Measurements from ENCODE around the gene GRIN2A.

The GRIN2A gene

DNA sequence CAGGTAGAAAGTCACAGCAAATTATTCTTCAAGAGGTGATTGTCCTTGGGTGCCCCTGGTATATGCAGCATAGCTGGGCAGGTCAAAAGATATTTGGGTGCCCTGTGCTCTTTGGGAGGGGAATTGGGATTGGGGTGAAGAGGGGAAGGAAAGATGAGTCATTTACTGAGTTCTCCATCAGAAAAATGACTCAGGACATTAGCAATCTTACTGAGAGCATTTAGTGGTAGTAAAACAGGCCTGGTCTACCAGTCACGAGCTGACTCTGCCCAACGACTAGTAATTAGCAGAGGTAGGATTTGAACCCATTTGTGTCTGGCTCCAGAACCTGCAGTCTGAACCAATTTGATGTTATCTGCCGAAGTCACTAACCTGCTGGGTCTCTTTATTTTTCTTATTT is 6.0 kb upstream of the GRIN2A start:
- TF ChIP-seq GLIS3 (CRISPR knock-in tag; IDR thresholded peaks at IDR 0.05) (no peak), CSDC2 (CRISPR knock-in tag; IDR thresholded peaks at IDR 0.05) (no peak), ARNTL (CRISPR knock-in tag; IDR thresholded peaks at IDR 0.05; ENCODE audit: borderline replicate concordance, low read depth) (no peak), RARB (CRISPR knock-in tag; IDR thresholded peaks at IDR 0.05) (no peak), ZNF70 (CRISPR knock-in tag; IDR thresholded peaks at IDR 0.05) (no peak), TCF4 (CRISPR knock-in tag; IDR thresholded peaks at IDR 0.05; ENCODE audit: borderline replicate concordance) (no peak), ISL1 (CRISPR knock-in tag; IDR thresholded peaks at IDR 0.05) (no peak), SNAI2 (CRISPR knock-in tag; IDR thresholded peaks at IDR 0.05) (no peak), ESRRG (CRISPR knock-in tag; IDR thresholded peaks at IDR 0.05) (no peak)
- TF ChIP-seq, protein P1, sequence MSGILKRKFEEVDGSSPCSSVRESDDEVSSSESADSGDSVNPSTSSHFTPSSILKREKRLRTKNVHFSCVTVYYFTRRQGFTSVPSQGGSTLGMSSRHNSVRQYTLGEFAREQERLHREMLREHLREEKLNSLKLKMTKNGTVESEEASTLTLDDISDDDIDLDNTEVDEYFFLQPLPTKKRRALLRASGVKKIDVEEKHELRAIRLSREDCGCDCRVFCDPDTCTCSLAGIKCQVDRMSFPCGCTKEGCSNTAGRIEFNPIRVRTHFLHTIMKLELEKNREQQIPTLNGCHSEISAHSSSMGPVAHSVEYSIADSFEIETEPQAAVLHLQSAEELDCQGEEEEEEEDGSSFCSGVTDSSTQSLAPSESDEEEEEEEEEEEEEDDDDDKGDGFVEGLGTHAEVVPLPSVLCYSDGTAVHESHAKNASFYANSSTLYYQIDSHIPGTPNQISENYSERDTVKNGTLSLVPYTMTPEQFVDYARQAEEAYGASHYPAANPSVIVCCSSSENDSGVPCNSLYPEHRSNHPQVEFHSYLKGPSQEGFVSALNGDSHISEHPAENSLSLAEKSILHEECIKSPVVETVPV (CRISPR knock-in tag; IDR thresholded peaks at IDR 0.05), result no peak
- TF ChIP-seq, protein P2, sequence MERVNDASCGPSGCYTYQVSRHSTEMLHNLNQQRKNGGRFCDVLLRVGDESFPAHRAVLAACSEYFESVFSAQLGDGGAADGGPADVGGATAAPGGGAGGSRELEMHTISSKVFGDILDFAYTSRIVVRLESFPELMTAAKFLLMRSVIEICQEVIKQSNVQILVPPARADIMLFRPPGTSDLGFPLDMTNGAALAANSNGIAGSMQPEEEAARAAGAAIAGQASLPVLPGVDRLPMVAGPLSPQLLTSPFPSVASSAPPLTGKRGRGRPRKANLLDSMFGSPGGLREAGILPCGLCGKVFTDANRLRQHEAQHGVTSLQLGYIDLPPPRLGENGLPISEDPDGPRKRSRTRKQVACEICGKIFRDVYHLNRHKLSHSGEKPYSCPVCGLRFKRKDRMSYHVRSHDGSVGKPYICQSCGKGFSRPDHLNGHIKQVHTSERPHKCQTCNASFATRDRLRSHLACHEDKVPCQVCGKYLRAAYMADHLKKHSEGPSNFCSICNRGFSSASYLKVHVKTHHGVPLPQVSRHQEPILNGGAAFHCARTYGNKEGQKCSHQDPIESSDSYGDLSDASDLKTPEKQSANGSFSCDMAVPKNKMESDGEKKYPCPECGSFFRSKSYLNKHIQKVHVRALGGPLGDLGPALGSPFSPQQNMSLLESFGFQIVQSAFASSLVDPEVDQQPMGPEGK (CRISPR knock-in tag; IDR thresholded peaks at IDR 0.05; ENCODE audit: borderline replicate concordance), result no peak
- TF ChIP-seq, protein P3, sequence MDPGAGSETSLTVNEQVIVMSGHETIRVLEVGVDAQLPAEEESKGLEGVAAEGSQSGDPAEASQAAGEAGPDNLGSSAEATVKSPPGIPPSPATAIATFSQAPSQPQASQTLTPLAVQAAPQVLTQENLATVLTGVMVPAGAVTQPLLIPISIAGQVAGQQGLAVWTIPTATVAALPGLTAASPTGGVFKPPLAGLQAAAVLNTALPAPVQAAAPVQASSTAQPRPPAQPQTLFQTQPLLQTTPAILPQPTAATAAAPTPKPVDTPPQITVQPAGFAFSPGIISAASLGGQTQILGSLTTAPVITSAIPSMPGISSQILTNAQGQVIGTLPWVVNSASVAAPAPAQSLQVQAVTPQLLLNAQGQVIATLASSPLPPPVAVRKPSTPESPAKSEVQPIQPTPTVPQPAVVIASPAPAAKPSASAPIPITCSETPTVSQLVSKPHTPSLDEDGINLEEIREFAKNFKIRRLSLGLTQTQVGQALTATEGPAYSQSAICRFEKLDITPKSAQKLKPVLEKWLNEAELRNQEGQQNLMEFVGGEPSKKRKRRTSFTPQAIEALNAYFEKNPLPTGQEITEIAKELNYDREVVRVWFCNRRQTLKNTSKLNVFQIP (CRISPR knock-in tag; IDR thresholded peaks at IDR 0.05; ENCODE audit: borderline replicate concordance, low read depth), result no peak
- ATAC-seq, result no peak

DNA sequence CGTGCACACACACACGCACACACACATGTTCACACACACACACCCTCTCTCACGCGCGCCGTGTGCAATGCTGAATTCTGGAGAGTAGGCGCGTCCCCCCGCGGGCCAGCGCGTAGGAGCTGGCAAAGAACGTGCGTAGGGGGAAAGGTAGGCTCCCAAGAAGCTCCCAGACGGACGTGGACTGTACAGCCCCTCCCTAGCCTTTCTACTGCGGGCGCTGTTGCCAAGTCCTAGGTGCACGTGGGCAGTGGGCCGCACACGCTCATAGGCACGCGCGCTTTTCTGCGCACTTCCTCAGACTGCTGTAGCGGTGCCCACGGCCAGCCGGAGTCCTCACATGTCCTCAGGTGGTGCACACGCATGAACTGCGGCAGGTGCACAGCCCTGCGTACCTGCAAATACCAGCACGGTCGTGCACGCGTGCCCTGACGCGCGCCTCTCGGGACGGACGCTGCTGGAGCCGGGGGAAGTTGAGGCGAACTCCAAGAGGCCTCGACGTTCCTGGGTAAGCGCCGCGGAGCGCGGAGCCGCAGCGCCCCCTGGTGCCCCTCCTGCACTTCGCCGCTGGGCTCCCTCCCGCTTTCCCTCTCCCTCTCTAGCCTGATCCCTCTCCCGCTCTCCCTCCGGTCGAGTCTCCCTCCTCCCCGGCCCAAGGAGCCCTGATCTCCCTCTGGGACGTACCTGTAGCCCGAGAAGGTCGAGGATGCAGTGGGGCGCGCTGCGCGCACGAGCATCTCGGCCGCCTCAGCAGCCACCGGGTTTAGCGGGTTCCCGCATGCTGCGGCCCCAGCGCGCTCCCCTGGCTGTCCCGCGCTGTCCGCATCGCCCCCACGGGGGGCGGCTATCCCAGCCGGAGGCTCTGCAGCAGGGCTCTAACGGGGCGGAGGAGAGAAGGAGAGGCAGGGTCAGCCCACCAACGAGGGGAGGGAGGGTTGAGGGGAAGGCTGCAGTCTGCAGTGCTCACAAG is 749 bp downstream of the GRIN2A start:
- ATAC-seq, result peak; percentile 64; the same call in 1 of the 3 replicates
- no peak for TF ChIP-seq ARNTL (CRISPR knock-in tag; IDR thresholded peaks at IDR 0.05; ENCODE audit: borderline replicate concordance, low read depth)
- no peak for TF ChIP-seq ZC3H10 (CRISPR knock-in tag; IDR thresholded peaks at IDR 0.05)
- TF ChIP-seq, protein P1 (CRISPR knock-in tag; IDR thresholded peaks at IDR 0.05), result no peak

DNA sequence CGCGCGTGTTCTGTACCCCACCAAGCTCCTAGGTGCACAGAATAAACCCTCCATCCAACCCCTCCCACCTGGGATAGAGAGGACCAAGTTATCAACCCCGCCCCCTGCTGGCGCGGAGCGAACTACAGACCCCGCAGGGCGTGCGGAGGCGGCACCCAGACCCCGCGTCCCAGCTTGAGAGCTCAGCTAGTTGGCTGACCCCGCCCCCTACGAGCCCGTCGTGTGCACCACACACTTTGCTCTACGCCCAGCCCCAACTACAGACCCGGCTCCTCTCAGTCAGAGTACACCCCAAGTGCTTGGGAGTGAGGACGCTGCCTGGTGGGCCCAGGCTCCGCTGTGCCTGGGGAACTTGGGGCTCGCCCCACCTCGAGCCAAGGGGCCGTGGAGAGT is 1.5 kb downstream of the GRIN2A start:
- TF ChIP-seq ZC3H10 (CRISPR knock-in tag; IDR thresholded peaks at IDR 0.05), result no peak
- ATAC-seq, result no peak; the same call in 2 of the 3 replicates

DNA sequence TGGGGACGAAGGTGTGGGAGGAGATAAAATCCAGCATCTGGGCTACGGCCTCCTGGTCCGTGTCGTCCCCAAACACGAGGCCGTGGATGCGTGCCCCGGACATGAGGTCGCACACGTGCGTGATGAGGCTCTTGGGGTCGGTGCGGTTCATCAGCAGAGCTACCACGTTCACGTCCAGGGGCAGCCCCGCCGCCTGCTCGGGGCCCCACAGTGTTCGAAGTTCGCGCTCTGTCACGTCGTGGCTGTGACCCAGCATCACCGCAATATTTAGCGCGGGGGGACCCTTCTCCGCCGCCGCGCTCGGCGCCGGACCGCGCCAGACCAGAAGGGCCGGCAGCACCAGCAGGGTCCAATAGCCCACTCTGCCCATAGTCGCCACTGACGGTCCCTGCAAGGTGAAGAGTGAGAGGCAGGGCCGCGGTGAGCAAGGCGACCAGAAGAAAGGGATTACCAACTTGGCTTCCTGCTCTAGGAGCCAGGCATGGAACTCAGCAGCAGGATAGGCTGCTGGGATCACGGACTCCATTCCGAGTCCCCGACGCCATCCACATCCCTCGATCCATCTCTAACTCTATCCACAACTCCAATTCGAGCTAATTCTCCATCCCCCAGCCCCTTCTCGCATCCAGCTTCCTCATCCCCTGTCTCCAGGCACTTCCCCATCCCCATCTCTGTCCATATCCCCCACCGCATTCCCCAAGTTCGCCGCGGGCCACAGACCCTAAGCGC is 2.0 kb downstream of the GRIN2A start:
- TF ChIP-seq ESRRG (CRISPR knock-in tag; IDR thresholded peaks at IDR 0.05) (no peak), PPARA (CRISPR knock-in tag; IDR thresholded peaks at IDR 0.05; ENCODE audit: borderline replicate concordance) (no peak), GLIS3 (CRISPR knock-in tag; IDR thresholded peaks at IDR 0.05) (no peak)
- TF ChIP-seq, protein P4, sequence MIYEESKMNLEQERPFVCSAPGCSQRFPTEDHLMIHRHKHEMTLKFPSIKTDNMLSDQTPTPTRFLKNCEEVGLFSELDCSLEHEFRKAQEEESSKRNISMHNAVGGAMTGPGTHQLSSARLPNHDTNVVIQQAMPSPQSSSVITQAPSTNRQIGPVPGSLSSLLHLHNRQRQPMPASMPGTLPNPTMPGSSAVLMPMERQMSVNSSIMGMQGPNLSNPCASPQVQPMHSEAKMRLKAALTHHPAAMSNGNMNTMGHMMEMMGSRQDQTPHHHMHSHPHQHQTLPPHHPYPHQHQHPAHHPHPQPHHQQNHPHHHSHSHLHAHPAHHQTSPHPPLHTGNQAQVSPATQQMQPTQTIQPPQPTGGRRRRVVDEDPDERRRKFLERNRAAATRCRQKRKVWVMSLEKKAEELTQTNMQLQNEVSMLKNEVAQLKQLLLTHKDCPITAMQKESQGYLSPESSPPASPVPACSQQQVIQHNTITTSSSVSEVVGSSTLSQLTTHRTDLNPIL (CRISPR knock-in tag; IDR thresholded peaks at IDR 0.05; ENCODE audit: low read depth), result no peak
- ATAC-seq, result no peak

DNA sequence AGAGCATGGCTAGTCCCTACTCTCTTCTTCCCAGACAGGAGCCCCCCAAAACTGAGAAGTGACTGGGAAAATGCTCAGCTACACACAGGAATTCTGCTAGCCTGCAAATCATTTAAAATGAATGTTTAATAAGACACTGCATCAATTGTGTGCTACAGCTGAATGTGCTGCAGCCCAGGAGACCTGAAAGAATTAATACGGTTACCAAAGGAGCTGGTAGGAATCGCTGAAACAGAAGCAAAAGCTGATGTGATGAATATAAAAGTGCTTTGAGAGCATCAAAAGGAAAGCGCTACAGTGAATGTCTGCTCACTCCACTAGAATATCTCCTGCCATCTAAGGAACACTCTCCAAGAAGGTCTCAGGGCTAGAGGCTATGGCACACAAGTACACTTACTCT is 3.7 kb downstream of the GRIN2A start:
- ATAC-seq, result no peak
- no peak for TF ChIP-seq CSDC2 (CRISPR knock-in tag; IDR thresholded peaks at IDR 0.05)
- no peak for TF ChIP-seq ISL1 (CRISPR knock-in tag; IDR thresholded peaks at IDR 0.05)
- no peak for TF ChIP-seq ZFP3 (CRISPR knock-in tag; IDR thresholded peaks at IDR 0.05)
- TF ChIP-seq SNAI2 (CRISPR knock-in tag; IDR thresholded peaks at IDR 0.05), result no peak
- no peak for TF ChIP-seq ZNF8 (CRISPR knock-in tag; IDR thresholded peaks at IDR 0.05)
- no peak for TF ChIP-seq ZNF70 (CRISPR knock-in tag; IDR thresholded peaks at IDR 0.05)
- TF ChIP-seq, protein P3 (CRISPR knock-in tag; IDR thresholded peaks at IDR 0.05; ENCODE audit: borderline replicate concordance, low read depth), result no peak

All from SK-N-SH treated with all-trans-retinoic acid at 6 μM for 48 hours (cell line).